Astrocyte of the spinal cord (primary cell): Measurements from ENCODE around the gene FAM193A.

Experiments
- DNase-seq: peaks from one replicate; pipeline ENCODE4 v3.0.0; 2011; ENCODE audit warnings: low read depth, low spot score
- H3K4me3 ChIP-seq: 2 replicates; pipeline ENCODE4 v1.5.1; 2011; ENCODE audit warnings: low read depth, mild to moderate bottlenecking, low read length, moderate library complexity
- in situ Hi-C: cut with HindIII; loops from 2 replicates; pipeline ENCODE4 v1.10.0; 2017; ENCODE audit warnings: low sequenced_read_pairs
- TF ChIP-seq, protein P1 (sequence below): IDR thresholded peaks from 2 replicates; pipeline ENCODE4 v1.5.1; 2012; ENCODE audit warnings: low read depth, mild to moderate bottlenecking, low read length, inconsistent platforms

The FAM193A gene

DNA sequence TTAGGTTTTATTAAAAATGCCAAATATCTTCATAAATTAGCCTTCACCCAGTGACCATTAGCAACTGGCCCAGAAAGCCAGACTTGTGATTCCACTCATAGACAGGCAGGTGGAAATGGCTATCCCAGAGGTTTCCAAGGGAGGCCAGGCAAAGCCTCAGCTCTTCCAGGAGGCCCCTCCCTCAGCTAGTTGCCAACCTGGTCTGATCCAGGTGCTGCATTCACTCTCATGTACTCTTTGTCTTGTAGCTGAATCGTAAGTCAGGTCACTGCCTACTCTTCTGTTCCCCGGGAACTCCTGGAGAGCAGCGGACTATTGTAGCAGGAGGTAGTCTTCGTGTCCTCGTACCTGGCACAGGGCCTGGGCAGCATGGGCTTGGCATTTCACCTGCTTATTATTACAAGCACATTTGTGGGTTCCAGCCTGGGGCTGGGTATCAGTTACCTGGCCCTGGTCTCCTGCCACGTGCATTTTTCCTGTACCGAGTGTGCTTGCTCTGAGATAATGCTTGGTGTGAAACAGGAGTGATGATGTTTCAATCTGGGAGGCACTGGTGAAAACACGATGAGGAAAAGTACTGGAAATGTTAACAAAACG is 101.6 kb downstream of the FAM193A start:
- TF ChIP-seq, protein P1, sequence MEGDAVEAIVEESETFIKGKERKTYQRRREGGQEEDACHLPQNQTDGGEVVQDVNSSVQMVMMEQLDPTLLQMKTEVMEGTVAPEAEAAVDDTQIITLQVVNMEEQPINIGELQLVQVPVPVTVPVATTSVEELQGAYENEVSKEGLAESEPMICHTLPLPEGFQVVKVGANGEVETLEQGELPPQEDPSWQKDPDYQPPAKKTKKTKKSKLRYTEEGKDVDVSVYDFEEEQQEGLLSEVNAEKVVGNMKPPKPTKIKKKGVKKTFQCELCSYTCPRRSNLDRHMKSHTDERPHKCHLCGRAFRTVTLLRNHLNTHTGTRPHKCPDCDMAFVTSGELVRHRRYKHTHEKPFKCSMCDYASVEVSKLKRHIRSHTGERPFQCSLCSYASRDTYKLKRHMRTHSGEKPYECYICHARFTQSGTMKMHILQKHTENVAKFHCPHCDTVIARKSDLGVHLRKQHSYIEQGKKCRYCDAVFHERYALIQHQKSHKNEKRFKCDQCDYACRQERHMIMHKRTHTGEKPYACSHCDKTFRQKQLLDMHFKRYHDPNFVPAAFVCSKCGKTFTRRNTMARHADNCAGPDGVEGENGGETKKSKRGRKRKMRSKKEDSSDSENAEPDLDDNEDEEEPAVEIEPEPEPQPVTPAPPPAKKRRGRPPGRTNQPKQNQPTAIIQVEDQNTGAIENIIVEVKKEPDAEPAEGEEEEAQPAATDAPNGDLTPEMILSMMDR, result no peak
- in situ Hi-C loops, result no loop called here
- no peak overlapping the region for H3K4me3 ChIP-seq
- no peak for DNase-seq

DNA sequence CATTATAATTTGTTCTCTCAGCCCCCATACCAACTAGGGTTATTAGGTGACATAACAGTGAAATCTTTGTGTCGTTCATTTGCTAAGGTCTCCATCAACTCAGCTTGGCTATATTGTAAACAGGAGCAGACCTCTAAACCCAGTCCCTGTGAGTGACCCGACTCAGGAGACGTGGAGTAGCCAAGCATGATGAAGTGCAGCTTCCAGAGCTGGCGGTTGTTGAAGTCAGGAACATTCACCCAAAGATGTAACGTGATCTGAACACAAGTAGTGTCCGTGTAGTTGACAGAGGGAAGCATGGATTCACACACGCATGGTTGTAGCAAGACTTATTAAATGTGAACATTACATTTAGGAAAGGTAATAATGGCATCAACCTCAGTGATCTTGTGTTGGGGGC is 102.3 kb downstream of the FAM193A start:
- DNase-seq, result no peak
- no peak overlapping the region for H3K4me3 ChIP-seq
- in situ Hi-C loops, result no loop called here
- TF ChIP-seq, protein P1, result no peak

GRCh38 chr4:2642968-2643367 is 106.5 kb downstream of the FAM193A start:
- DNase-seq, result no peak
- TF ChIP-seq, protein P1, result no peak

GRCh38 chr4:2643555-2643954 is 107.1 kb downstream of the FAM193A start:
- in situ Hi-C loops, result no loop called here
- TF ChIP-seq, protein P1, result no peak
- H3K4me3 ChIP-seq, result no peak overlapping the region
- DNase-seq, result no peak

More at GRCh38 chr4:2642968-2643367, 106.5 kb downstream of the FAM193A start:
- H3K4me3 ChIP-seq, result no peak overlapping the region
- in situ Hi-C loops, result no loop called here

- no peak for DNase-seq
- in situ Hi-C loops, result no loop called here
- H3K4me3 ChIP-seq, result no peak overlapping the region
- TF ChIP-seq, protein P1, result no peak
Measured at GRCh38 chr4:2646396-2647149, 110.1 kb downstream of the FAM193A start.

GRCh38 chr4:2647403-2648158 is 111.1 kb downstream of the FAM193A start:
- no peak for DNase-seq
- in situ Hi-C loops, result no loop called here
- H3K4me3 ChIP-seq, result no peak overlapping the region
- TF ChIP-seq, protein P1, result no peak
